GM18507 (cell line): ENCODE results near the gene OR10A7.
"Not testable (repeated sequence)": the region's sequence is repeated elsewhere in the genome, so short reads cannot be mapped to it uniquely, and the experiment has no call there.

Experiments used
- DNase-seq: peaks from one replicate; pipeline ENCODE4 v3.0.0; 2011; ENCODE audit warnings: low read depth; ENCODE audit not compliant: insufficient read length; ENCODE audit errors: extremely low spot score
- FAIRE-seq: peaks from 2 replicates; lab custom pipeline; 2011; peaks lifted over from hg19 to GRCh38; lab: Jason Lieb, UNC

The OR10A7 gene

GRCh38 chr12:55220725-55221124 is at the start of gene OR10A7:
TSS of gene OR10A7 (plus strand) at chr12:55221025. CDS start at chr12:55221025, 0 bp downstream.
- no peak for DNase-seq
- no peak for FAIRE-seq

DNA sequence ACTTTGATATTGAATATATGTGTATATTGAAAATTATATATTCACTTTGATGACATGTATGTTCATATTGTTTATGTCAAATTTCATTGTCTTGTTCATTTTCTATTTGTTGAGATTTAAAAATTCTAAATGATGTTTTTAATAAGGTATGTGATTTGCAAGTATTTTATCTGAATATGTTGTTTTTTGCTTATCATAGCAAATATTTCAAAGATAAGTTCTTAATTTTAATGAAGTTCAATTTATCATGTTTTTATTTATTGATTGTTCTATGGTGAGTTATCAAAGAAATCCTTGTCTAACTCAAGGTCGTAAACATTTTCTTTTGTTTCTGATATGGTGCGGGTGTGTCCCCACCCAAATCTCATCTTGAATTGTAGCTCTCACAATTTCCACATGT is 49.4 kb upstream of the OR10A7 start:
- FAIRE-seq, result no peak

GRCh38 chr12:55171846-55172245 is 49.0 kb upstream of the OR10A7 start:
- not testable (repeated sequence) for DNase-seq, FAIRE-seq

More for the DNA sequence above, 49.4 kb upstream of the OR10A7 start:
- DNase-seq, result no peak

DNA sequence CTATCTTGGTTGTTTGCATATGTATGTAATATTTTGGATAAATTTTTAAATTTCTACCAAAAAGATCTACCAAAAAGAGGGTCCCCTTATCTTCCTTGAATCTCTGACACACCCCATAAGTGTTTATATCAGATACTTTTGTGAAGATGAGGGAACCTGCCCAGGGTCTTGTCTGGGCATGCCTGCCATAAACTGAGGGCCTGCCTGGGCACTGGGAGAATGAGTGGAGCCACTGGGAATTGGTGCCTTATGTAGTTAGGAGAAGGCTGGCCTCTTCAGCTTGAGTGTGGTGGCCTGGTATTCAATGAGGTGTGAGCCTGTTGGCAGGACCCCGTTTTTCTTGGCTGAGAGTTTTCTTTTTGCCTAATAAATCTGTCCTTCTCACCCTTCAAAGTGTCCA is 48.1 kb upstream of the OR10A7 start:
- FAIRE-seq (no peak), DNase-seq (no peak)

DNA sequence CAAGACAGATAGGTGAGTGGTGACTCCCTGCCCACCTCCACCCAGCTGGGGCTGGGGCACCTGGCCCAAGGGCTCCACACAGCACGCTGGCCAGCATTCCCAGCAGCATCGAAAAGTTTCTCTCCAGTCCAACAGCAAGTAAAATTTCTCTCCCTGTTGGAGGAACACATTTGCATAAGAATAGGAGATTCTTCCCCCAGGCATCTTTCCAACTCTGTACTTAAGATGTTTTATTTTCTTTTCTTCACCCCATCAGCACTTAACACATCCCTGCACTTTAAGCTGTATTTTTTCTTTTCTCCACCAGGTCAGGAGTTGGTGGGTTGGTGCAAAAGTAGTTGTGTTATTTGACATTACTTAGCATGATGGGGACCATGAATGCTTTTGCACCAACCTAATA is 47.4 kb upstream of the OR10A7 start:
- FAIRE-seq, result no peak
- no peak for DNase-seq

- DNase-seq, result no peak
- no peak for FAIRE-seq
Measured at GRCh38 chr12:55188573-55188972, 32.3 kb upstream of the OR10A7 start.

DNA sequence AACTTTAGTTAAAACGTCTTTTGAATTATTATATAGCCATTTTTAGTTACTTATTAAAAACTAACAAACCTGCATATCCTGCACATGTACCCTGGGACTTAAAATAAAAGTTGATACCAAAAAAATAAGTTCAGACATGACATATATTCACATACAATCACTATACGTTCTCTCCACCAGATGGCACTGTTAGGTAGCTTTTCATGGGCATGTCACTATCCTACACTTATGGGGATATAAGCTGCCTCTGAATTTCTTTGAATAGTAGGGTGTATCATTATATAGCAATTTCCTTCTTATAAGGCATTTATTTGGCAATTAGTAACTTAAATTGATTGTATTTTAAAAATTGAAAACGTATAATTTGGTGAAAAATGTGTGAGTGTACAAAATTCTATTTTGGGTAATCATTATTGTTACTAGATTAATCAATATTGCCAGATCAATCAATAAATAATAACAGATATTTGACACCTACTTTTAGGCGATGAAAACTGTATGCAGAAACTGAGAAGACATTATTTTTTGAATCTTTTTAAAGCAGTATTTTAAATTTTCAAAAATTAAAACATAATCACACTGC is 31.8 kb upstream of the OR10A7 start:
- FAIRE-seq (peak; percentile 90), DNase-seq (no peak)

DNA sequence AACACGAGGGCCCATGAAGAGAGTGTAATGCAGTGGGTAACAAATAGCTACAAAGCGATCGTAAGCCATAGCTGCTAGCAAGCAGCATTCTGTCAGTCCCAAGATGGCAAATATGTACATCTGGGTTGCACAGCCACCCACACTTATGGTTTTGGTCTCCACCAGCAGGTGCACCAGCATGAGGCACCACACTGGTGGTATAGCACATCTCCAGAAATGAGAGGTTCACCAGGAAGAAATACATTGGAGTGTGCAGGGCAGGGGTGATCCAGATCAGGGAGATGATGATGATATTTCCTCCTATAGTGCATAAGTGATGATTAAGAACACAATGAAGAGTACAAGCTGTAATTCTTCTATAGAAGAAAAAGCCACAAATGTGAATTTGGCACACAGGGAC is 26.4 kb upstream of the OR10A7 start:
- FAIRE-seq, result no peak
- no peak for DNase-seq

- DNase-seq, result no peak
- no peak for FAIRE-seq
Measured at GRCh38 chr12:55226523-55226922, 5.7 kb downstream of the OR10A7 start.

DNA sequence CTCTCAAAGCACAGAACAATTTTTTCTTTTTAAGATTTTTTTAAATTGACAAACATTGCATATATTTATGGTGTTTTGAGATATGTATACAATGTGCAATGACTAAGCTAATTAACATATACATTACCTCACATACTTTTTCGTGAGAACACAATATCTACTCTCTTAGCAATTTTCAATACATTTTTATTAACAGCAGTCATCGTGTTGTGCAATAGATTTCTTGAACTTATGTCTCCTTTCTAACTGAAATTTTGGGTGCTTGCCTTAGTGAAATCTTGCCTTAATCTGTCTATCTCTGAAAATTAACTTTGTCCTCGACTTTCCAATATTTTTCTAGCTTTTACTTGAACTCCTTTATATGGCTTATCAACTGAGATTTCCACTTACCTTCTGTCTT is 6.8 kb downstream of the OR10A7 start:
- no peak for FAIRE-seq

DNA sequence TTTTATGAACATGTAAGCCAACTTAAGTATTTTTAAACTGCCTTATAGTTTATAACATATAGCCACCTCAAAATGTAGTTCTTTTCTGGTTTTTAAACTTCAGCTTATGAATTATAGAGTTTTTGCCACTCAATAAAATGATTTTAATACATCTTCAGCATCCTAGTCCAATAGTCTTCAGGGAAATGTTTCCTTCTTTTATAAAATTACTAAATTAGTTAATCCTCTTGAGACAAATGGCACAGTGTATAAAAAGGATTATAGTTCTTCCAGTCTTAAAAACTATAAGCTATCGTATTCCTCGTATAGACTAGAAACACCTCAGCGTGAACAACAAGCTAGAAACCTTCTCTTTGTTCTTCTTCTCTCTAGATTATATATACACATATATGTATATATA is 23.5 kb downstream of the OR10A7 start, which contains the start of gene OR6C74:
OR6C74 (plus strand) TSS at position 301 of the 400 bp plus-strand sequence. CDS start 2,679 bp downstream, outside the sequence.
- FAIRE-seq (no peak), DNase-seq (no peak)

More for the DNA sequence above, 6.8 kb downstream of the OR10A7 start:
- no peak for DNase-seq

DNA sequence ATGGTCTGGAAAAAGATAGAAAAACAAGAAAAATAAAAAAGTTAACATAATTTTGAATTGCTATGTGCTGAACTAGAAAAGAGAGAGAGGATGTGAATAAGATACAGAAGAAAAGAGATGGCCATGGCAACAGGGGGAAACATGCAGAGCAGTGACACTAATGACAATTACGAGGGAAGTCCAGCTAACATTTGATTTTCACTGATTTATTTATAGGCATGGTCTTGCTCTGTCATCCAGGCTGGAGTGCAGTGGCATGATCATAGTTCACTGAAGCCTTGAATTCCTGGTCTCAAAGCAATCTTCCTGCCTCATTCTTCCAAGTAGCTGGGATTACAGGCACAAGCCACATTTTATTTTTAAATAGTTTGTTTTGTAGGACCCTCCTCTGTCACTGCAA is 25.3 kb downstream of the OR10A7 start:
- DNase-seq, result no peak
- FAIRE-seq, result no peak

DNA sequence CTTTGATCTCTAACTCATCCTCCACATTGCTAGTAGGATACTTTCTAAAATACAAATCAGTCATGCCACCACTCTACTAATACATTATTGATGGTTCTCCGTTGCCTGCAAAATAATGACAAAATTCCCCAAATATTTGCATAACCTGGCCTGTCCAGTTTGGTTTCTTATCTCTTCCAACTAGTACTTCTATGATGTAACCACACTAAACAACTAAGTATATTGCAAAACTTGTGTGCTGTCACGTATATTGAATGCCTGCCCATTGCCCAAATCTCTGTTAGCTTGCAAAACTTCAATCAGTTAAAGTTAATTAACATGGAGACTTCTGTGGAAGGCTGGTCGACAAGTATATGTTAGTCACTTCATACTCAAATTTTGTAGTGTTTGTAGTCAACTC is 30.1 kb downstream of the OR10A7 start:
- FAIRE-seq, result no peak
- no peak for DNase-seq

DNA sequence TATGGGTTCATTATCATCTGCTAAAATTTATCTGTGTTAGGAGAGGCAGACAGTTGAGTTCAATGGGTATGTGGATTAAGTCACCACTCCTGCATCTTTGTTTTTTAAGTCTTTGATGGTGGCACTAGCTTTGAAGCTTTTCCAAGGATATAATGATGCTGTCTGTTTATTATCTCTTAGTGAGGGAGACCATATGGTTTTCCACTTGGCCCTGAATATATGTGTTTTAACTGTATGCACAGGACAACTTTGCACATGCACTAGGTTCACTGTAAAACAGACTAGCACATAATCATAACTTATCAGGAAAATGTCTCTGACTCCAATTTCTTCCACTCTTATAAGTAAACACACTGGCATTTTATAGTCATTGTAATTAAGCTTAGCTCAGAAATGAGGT is 32.5 kb downstream of the OR10A7 start:
- FAIRE-seq (no peak), DNase-seq (no peak)

GRCh38 chr12:55256831-55257230 is 36.0 kb downstream of the OR10A7 start:
- DNase-seq, result no peak
- FAIRE-seq, result no peak

DNA sequence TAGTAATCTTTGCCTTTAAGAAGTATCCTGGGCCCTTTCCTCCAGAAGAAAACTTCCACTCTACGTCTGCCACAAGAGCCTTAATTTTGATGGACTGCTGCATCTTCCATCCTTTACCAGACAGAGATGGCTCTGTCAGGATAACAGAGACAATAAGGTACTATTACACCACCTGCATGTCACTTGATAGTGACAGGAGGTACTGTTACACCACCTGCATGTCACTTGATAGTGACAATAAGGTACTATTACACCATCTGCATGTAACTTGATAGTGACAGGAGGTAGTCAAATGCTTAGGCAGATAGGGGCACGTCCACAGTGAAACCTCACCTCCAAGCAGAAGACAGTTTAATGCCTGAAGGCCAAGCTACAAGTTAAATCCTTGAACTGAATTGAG is 37.5 kb downstream of the OR10A7 start:
- DNase-seq (no peak), FAIRE-seq (no peak)
